Gastrocnemius medialis (tissue), 4 donors: ENCODE measurements around the gene MRPL23.

ENCODE experiments used
- CTCF ChIP-seq, 5 experiments: fragments of 450-650 bp in 3 of 5; fragments of 200-600 bp in 2 of 5; sonication (generic) in 2 of 5; IDR thresholded peaks in 4 of 5; conservative IDR thresholded peaks in 1 of 5; 1 replicate in 4 of 5; 2 replicates in 1 of 5; pipeline ENCODE4 v1.5.1; 2016 to 2019; ENCODE audit warnings: antibody characterized with exemption in 5 of 5, mild to moderate bottlenecking in 3 of 5, moderate library complexity in 3 of 5
- POLR2A ChIP-seq, 2 donors: fragments of 450-650 bp; IDR thresholded peaks; one replicate each; pipeline ENCODE4 v1.6.1; 2017; ENCODE audit warnings: antibody characterized with exemption in 2 of 2, mild to moderate bottlenecking in 2 of 2, moderate library complexity in 2 of 2

GRCh38 chr11:1987024-1987423 is 39.9 kb downstream of the MRPL23 start:
- TF ChIP-seq CTCF (IDR thresholded peaks at IDR 0.05 in 4 of 5, conservative IDR thresholded peaks at IDR 0.05 in 1 of 5), result no peak
- TF ChIP-seq POLR2A (IDR thresholded peaks at IDR 0.05), result no peak
